Renal pelvis (tissue), 4 donors: Measurements from ENCODE around the gene DNMT3B. TPM values are rescaled to one million over a fixed set of nuclear protein-coding genes. Genes with fewer than 3 reads are reported as not detected.
"Not testable (repeated sequence)": the region's sequence is repeated elsewhere in the genome, so short reads cannot be mapped to it uniquely, and the experiment has no call there.

Source experiments
- DNase-seq: peaks from one replicate; pipeline ENCODE4 v3.0.0-alpha.2; 2013
- polyA plus RNA-seq, 3 donors: library from polyadenylated mRNA; unstranded; fragments of 120-200 nt; gene quantifications; one replicate each; pipeline ENCODE4 v1.2.1, GENCODE V29; 2013; ENCODE audit not compliant: insufficient read length in 3 of 3

DNMT3B gene
- polyA plus RNA-seq, 3 donors: 7.8 to 9.9 (median 8.6) TPM

DNA sequence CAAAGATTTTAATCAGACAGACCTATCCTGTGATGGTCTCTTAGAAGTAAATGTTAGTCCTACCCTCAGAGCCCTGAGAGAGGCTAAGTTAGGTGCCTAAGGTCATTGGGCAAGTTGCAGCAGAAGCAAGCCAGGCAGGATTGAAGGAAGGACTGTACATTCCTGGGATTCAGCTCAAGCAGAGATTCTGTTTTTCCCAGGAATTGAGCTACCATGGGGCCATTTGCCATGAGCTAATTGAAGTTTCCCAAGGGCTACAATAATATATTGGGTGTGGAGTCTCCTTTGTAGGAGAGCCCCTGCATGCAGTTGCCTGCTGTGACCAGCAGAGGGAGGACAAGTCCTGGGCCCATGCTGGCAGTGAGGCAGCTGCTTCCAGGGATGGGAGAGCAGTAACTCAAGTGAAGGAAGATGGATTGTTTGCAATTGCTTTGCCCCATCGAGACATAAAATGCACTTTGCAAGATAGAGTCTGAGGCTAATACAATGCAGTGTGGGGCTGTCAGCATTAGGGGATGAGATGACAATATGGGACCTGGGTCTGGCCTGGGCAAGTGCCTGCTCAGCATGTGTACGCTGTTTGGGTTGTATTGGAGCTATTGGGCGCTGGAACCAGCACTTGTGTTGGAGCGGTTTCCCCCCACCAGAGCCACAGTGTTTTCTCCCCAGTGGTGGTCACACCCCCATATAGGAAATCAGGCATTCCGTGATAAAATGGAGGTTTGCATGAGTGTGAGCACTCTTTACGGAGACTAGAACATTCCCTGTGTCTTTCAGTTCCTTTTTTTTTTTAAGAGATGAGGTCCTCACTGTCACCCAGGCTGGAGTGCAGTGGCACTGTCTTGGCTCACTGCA lies 27.9 kb downstream of the DNMT3B start:
- DNase-seq: peak; percentile 57

DNA sequence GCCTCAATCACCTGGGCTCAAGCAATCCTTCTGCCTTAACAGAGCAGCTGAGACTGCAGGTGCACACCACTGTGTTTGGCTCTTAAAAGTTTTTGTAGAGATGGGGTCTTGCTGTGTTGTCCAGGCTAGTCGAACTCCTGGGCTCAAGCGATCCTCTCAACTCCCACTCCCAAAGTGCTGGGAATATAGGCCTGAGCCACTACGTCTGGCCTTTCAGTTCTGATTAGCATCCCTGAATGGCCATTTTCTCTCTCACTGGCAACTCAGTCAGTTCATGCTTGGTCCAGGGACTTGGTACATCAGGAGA lies 28.5 kb downstream of the DNMT3B start:
- DNase-seq: no peak

DNA sequence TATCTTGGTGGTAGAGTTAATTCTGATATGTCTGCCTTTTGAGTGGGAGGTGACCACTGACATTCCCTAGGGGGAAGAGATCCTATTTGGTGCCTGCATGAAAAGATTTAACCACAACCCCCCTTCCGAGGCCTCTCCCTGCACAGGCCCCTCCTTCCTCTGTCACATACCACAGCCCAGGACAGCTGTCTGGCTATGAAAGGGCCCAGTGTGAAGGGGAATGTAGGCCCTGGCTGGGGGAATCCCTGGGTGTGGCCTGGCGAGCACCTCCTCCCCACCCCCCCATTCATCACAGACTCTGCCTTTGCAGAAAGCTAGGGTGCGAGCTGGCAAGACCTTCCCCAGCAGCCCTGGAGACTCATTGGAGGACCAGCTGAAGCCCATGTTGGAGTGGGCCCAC lies 30.1 kb downstream of the DNMT3B start:
- DNase-seq: no peak

DNA sequence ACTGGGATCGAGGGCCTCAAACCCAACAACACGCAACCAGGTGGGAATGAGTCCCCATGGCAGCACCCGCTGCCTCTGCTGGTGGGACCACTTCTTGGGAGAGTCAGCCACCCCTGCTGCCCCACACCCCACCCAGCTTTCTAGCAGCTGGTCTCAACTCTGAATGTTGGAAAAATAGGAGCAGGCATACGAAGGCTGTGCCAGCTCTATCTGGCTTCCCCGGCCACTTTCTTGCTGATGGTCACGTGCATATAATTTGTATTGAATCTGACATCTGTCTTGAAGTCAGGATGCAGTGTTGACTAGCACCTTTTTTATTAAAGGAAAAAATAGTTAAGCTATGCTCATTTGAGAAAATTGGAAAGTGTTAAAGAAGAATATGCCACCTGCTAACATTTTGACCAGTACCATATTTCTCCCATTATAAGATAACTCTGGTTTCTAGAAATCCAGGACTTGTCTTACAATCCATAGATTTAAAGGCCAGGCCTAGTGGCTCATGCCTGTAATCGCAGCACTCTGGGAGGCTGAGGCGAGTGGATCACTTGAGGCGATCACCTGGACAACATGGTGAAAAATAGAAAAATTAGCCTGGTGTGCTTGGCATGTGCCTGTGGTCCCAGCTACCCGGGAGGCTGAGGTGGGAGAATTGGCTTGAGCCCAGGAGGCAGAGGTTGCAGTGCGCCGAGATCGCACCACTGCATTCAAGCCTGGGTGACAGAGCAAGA lies 30.7 kb downstream of the DNMT3B start:
- DNase-seq: no peak

DNA sequence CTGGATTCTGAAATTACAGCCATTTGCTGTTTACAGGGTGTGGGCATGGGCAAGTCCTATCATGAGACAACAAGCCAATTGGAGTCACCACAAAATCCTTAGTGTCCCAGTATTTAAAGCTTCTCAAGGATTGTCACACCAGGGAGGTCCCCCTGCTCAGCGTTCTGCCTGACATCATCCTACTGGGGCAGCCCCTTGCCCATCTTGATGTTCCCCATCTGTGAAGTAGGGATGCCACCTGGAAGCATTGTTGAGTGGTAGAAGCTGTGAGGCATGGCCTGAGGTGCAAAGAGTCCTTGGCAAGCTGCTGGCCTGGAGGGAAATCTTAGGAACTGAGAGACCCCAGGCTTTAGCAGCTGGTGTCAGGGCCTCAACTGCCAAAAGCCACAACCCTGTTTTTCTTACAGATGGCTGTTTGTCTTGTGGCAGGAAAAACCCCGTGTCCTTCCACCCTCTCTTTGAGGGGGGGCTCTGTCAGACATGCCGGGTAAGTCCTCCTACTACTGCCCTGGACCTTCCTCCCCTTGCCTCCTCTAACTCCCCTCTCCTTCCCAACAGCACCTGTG lies 34.3 kb downstream of the DNMT3B start:
- no peak for DNase-seq

DNA sequence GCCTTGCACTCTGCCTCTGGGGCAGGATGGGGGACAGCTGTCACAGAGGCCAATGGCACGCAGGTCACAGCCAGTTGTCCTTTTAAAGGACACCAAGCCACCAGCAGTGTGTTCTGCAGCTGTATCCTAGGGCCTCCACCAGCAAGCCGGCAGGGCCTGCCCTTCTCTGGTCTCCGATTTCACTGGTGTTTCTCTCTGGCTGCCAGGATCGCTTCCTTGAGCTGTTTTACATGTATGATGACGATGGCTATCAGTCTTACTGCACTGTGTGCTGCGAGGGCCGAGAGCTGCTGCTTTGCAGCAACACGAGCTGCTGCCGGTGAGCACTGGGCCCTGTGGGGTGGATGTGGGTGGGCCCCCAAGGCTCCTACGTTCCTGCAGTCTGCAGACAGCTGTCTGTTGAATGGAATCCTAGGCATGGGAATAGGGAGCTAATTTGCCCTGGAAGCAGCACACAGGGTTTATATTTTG lies 34.8 kb downstream of the DNMT3B start:
- DNase-seq: peak; percentile 53

DNA sequence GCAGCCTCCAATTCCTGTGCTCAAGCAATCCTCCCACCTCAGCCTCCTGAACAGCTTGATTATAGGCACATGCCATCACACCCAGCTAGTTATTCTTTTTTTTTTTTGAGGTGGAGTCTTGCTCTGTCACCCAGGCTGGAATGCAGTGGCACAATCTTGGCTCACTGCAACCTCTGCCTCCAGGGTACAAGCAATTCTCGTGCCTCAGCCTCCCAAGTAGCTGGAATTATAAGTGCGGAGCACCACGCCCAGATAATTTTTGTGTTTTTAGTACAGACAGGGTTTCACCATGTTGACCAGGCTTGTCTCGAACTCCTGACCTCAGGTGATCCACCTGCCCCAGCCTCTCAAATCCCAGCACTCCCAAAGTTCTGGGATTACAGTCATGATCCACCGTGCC lies 35.4 kb downstream of the DNMT3B start:
- not testable (repeated sequence) for DNase-seq

DNA sequence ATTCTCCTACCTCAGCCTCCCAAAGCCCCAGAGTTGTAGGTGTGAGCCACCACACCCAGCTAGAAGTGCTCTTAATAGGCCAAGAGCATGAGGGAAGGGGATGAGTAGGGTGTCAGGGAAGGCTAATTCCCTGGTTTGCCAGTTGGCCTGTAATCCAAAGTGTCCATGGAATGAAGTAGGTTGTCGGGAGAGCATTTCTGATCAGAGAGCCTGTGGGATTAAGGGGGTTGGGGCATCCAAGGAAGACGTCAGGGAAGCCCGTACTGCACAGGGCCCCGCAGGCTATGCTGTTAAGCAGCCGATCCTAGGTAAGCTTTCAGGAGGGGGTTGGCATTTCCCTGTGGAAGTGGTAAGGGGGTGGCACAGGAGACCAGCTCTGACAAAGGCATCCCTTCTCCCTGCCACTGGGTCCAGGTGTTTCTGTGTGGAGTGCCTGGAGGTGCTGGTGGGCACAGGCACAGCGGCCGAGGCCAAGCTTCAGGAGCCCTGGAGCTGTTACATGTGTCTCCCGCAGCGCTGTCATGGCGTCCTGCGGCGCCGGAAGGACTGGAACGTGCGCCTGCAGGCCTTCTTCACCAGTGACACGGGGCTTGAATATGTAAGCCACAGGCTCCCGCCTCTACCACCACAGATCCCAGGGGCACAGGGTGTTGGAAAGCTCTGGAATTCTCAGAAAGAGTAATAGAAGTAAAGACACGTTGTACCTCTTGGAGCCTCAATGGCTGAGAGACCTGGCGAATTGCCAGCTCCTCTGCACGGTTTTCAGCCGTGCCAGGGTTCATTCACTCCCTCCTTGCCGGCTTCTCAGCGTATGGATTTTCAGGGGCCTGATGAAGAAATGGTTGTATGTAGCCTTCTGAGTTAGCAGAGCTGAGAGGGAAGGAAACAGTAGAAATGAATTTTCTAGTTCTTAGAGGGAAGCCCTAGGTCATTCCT lies 36.1 kb downstream of the DNMT3B start:
- no peak for DNase-seq

DNA sequence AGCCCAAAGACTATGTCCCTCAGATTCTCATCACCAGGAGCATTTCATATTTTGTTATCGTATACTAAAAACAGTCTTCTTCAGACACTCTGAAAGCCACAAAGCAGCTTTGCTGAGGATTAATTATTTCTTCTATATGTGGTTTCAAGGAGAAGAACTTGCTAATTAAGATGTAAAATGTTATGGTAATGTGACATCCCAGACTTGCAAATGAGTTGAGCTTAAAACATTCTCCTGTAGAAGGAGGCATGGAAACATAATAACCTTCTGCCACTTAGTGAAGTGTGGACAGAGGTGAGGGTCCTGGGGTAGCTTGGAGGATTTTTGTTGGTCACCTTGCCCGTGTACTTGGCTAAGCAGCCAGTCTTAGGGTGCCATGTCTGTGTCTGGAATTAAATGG lies 40.9 kb downstream of the DNMT3B start:
- DNase-seq: no peak

DNA sequence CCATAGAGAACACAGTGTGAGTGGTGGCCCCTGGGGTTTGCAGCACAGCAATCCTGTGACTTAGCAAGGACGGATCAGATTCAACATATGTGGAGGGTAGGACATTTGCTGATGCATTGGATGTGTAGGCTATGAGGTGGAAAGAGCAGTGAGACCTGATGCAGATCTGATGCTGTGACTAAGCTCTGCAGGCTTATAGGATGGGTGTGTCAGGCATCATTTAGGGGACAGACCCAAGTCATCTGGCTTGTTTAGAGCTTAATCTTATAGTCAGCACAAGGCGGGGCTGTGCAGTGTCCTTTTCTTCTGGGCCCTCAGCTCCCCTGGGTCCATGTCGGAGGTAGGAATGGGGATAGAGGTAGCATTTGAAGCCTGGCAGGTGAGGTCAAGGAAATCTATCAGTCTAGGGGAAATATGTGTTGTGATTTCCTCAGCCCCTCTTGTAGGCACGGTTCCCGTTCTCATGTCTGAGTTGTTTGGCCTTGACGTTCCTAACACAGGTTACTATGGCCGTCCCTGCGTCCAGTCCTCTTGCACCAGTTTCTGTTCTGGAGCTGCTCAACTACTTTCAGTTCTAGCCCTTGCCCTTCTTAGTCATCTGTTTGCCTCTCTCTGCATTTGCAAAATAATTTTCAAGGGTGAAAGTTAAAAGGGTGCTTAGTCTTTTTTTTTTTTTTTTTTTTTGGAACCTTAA lies 42.0 kb downstream of the DNMT3B start:
- no peak for DNase-seq

DNA sequence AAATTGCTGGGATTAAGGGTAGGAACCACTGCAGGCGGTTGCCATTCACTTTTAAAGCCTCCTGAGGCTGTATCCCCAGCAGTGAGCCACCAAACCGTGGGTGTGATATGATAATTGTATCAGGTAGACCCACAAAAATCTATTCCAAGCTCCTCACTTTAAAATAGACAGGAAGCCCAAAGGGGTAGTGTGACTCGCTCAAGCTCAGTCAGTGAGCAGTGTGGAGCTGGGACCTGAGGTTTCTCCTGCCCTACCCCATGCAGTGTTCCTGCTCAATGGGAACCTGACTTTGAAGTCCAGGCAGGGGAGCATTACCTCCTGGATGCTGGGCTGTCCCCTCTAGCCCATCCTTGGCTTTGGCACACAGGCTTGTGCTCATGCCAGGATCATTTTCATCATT lies 42.6 kb downstream of the DNMT3B start:
- DNase-seq: no peak

DNA sequence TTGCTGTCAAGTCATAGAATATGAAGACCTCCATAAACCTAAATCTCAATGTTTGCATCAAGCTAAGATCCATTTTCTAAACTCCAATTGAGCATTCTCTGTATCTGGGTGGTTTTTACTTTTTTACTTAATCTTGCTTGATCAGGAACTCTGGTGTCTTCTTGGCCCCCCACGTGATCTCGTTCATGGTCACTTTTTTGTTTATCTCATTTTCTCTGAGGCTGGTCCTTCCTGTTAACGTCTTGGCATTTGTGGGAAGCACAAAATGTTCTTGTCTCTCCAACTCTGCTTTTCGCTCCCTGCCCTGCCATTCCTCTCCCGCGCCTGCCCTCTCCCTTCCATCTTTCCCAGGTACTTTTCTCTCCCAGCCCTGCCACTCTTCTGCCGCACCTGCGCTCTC lies 43.5 kb downstream of the DNMT3B start:
- no peak for DNase-seq

DNA sequence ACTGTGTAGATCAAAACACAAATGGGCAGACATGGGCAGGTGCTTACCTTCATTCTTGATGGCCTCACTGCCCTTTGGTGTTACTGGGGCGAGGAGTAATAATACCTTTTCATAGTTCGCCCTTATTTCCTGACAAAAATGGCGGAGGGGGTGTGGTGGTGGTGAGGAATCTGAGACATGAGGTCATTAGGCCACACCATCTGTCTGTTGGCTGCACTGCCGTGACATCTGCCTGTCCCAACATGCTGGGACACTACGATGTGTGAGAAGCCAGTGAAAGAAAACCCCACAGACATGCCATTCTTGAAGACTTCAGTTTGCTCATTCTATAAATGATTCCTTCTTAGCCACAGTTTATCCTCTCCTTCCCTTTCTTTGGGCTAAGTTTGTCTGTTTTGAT lies 44.2 kb downstream of the DNMT3B start:
- DNase-seq: no peak

DNA sequence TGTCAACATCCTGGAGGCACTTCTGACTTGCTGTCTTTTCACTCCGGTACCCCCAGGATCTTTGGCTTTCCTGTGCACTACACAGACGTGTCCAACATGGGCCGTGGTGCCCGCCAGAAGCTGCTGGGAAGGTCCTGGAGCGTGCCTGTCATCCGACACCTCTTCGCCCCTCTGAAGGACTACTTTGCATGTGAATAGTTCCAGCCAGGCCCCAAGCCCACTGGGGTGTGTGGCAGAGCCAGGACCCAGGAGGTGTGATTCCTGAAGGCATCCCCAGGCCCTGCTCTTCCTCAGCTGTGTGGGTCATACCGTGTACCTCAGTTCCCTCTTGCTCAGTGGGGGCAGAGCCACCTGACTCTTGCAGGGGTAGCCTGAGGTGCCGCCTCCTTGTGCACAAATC lies 45.5 kb downstream of the DNMT3B start:
- peak; percentile 46 for DNase-seq

DNA sequence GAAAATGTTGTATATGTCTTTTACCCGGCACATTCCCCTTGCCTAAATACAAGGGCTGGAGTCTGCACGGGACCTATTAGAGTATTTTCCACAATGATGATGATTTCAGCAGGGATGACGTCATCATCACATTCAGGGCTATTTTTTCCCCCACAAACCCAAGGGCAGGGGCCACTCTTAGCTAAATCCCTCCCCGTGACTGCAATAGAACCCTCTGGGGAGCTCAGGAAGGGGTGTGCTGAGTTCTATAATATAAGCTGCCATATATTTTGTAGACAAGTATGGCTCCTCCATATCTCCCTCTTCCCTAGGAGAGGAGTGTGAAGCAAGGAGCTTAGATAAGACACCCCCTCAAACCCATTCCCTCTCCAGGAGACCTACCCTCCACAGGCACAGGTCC lies 46.3 kb downstream of the DNMT3B start:
- DNase-seq: no peak

DNA sequence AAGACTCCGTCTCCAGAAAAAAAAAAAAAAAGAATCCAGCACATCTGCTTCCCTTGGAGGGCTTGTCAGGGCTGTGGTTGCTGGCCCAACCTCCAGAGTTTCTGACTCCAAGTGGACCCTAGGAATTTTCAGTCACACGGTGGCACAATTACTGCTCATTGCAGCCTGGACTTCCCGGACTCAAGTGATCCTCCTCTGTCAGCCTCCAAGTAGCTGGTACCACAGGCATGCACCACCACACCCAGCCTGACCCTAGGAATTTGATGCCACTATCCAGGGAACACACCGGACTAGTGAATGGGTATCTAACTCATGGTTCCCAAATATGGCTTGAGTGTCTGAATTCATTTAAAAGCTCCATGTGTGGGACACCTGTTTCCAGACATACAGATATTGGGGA lies 47.7 kb downstream of the DNMT3B start:
- no peak for DNase-seq

DNA sequence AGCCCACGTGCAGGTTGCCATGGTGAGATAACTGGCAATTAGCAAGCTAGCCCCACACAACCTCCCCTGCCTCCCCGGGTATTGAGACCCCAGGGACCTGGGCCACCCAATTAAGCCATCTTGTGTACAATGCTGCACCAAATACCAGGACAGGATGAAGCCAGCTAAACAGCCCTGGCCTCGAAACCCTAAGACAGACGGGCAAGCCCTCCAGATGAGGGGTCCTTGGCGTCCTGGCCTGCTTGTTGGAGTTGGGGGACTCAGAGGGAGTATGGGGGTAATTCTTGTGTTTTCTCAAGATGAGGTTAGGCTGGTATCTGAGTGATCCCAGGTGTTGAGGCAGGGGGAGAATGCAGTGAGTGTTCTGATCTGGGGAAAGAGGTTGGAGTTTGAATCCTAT lies 48.8 kb downstream of the DNMT3B start:
- no peak for DNase-seq

DNA sequence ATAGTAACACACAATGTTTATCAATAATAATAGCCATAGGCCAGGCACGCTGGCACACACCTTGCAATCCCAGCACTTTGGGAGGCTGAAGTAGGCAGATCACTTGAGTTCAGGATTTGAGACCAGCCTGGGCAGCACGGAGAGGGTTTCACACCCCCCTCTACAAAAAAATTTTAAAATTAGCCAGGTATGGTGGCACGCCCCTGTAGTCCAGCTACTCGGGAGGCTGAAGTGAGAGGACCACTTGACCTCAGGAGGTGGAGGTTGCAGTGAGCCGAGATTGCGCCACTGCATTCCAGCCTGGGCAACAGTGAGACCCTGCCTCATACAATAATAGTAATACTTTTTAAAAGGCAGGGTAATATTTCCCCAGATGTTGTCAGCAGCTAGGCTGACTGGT lies 49.7 kb downstream of the DNMT3B start:
- no peak for DNase-seq

DNA sequence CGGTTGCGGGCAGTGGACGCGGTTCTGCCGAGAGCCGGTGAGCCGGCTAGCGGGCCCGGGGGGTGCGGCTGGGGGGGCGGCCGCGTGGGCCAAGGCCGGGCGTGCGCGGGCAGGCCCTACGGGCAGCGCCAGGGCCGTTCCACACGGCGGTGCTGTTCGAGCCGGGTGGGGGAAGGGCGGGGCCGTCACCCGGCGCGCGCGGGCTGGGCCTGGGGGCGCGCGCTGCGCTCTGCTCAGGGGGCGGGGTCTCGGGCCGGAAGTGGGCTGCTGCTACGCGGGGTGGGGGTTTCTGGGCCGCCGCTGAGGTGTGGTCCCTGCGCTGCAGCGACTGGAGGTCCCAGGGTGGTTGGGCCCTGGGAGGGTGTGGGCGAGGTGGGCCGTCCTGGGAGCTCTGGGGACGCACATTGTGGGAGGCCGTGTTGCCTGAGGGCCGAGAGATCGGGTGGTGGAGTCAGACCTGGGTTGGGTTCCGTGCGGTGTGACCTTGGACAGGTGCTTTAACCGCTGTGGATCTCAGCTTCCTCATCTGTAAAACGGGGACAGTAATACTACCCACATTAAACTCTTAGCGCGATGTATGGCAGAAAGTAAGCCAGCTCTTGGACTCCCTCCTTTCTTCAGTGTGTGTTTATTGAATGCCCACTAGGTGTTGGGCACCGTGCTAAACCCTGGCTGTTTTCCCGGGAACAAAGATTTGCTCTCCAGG lies 58.0 kb downstream of the DNMT3B start:
- peak; percentile 64 for DNase-seq

DNA sequence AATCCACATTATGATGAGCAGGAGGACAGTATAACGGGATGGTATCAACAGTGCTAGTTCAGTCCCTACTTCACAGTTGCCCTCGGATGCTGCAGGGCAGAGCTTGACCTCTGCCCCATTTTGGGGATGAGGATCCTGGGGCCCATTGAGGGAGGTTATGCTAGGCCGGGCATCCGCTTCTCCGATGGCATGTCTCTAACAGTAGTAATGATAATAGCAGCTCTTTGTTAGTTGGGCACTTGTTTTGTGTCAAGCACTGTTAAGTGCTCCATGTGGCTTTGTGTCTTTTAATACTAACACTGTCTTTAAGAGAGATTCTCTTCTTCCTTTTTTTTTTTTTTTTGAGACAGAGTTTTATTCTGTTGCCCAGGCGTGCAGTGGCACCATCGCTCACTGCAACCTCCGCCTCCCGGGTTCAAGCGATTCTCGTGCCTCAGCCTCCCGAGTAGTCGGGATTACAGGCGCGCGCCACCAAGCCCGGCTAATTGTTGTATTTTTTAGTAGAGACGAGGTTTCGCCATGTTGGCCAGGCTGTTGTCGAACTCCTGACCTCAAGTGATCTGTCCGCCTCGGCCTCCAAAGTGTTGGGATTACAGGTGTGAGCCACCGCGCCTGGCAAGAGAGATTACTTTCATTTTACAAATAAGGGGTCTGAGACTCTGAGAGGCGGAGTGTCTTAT lies 58.7 kb downstream of the DNMT3B start:
- DNase-seq: no peak
